ENCODE results near the gene ATOSB.

DNA sequence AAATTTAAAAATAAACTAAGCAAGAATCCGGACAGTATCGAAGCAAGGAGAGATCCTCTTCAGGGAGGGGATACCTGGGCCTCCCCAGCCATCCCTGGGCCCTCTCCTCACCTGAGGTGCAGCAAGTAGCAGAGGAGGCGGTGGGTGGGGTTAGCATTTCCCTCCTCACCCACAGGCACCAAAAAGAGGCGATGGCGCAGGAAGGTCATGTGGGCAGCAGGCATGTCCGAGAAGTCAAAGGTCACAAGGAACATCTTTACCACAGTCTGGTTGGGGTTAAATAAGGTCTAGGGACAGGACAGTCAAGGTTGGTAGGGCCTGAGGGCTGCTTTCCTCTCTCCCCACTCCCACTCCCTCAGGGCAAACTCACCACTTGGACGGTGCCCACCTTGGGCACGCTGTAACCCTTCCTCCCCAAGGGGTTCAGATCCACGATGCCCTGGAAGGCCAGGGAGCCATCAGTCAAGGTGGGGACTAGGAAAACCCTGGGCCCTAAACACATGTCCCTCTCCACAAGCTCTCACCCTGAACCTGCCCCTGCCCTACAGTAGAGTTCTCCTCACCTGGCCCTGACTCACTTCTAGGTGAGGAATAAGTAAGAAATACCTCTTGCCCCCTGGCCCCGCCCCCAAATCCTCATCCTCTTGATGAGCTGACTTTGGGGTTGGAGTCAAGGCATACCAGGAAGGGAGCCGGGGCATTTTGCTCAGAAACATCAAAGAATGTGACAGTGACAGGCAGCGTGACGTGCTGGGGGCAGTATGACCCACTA, 9.9 kb downstream of the ATOSB start:
- TF ChIP-seq POLR2A (IDR thresholded peaks at IDR 0.05) = no peak
- TF ChIP-seq, protein P1, sequence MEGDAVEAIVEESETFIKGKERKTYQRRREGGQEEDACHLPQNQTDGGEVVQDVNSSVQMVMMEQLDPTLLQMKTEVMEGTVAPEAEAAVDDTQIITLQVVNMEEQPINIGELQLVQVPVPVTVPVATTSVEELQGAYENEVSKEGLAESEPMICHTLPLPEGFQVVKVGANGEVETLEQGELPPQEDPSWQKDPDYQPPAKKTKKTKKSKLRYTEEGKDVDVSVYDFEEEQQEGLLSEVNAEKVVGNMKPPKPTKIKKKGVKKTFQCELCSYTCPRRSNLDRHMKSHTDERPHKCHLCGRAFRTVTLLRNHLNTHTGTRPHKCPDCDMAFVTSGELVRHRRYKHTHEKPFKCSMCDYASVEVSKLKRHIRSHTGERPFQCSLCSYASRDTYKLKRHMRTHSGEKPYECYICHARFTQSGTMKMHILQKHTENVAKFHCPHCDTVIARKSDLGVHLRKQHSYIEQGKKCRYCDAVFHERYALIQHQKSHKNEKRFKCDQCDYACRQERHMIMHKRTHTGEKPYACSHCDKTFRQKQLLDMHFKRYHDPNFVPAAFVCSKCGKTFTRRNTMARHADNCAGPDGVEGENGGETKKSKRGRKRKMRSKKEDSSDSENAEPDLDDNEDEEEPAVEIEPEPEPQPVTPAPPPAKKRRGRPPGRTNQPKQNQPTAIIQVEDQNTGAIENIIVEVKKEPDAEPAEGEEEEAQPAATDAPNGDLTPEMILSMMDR (IDR thresholded peaks at IDR 0.05) = no peak

Measured in breast epithelium (tissue), 3 donors.